SK-N-SH treated with all-trans-retinoic acid at 6 μM for 48 hours (cell line): ENCODE data around the gene MESP2.

Experiments used
- CSDC2 ChIP-seq: fragments of 250-450 bp; sonication (Bioruptor Pico); IDR thresholded peaks from 2 replicates; pipeline ENCODE4 v1.5.0; 2020; ENCODE audit warnings: mild to moderate bottlenecking, moderate library complexity
- ISL1 ChIP-seq: fragments of 250-450 bp; sonication (Bioruptor Pico); IDR thresholded peaks from 2 replicates; pipeline ENCODE4 v2.1.2; 2022; ENCODE audit warnings: mild to moderate bottlenecking, moderate library complexity
- PATZ1 ChIP-seq: fragments of 250-450 bp; sonication (Bioruptor Pico); IDR thresholded peaks from 2 replicates; pipeline ENCODE4 v1.8.0; 2020; ENCODE audit warnings: mild to moderate bottlenecking, moderate library complexity, borderline replicate concordance
- RARB ChIP-seq: fragments of 250-450 bp; sonication (Bioruptor Pico); IDR thresholded peaks from 2 replicates; pipeline ENCODE4 v1.8.0; 2021; ENCODE audit warnings: mild to moderate bottlenecking, moderate library complexity
- TCF4 ChIP-seq: fragments of 250-450 bp; sonication (Bioruptor Pico); IDR thresholded peaks from 2 replicates; pipeline ENCODE4 v1.8.0; 2021; ENCODE audit warnings: mild to moderate bottlenecking, moderate library complexity, borderline replicate concordance
- TOX ChIP-seq: fragments of 250-450 bp; sonication (Bioruptor Pico); IDR thresholded peaks from 2 replicates; pipeline ENCODE4 v1.8.0; 2021; ENCODE audit warnings: mild to moderate bottlenecking, moderate library complexity, borderline replicate concordance
- ZFP30 ChIP-seq: fragments of 450-650 bp; formaldehyde crosslinking; IDR thresholded peaks from 2 replicates; pipeline ENCODE4 v1.5.0; 2022; ENCODE audit warnings: mild to moderate bottlenecking, moderate library complexity
- ZNF565 ChIP-seq: fragments of 450-650 bp; formaldehyde crosslinking; conservative IDR thresholded peaks from 2 replicates; pipeline ENCODE4 v1.5.0; 2020; ENCODE audit warnings: low read depth, mild to moderate bottlenecking, moderate library complexity
- TF ChIP-seq, protein P1 (sequence below): fragments of 250-450 bp; sonication (Bioruptor Pico); IDR thresholded peaks from 2 replicates; pipeline ENCODE4 v1.8.0; 2021; ENCODE audit warnings: low read depth, mild to moderate bottlenecking, moderate library complexity, borderline replicate concordance

- TF ChIP-seq CSDC2 (CRISPR knock-in tag) (no peak), TCF4 (CRISPR knock-in tag) (no peak), PATZ1 (CRISPR knock-in tag) (no peak), ISL1 (CRISPR knock-in tag) (no peak), ZNF565 (CRISPR knock-in tag) (no peak), TOX (CRISPR knock-in tag) (no peak), RARB (CRISPR knock-in tag) (no peak), ZFP30 (CRISPR knock-in tag) (no peak)
- TF ChIP-seq, protein P1, sequence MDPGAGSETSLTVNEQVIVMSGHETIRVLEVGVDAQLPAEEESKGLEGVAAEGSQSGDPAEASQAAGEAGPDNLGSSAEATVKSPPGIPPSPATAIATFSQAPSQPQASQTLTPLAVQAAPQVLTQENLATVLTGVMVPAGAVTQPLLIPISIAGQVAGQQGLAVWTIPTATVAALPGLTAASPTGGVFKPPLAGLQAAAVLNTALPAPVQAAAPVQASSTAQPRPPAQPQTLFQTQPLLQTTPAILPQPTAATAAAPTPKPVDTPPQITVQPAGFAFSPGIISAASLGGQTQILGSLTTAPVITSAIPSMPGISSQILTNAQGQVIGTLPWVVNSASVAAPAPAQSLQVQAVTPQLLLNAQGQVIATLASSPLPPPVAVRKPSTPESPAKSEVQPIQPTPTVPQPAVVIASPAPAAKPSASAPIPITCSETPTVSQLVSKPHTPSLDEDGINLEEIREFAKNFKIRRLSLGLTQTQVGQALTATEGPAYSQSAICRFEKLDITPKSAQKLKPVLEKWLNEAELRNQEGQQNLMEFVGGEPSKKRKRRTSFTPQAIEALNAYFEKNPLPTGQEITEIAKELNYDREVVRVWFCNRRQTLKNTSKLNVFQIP = no peak
Observed at GRCh38 chr15:89743594-89743993, 32.5 kb upstream of the MESP2 start.
